B cell (primary cell): ENCODE data around the gene ARHGAP29. TPM values are rescaled to one million over a fixed set of nuclear protein-coding genes. Genes with fewer than 3 reads are reported as not detected.

Experiments
- ATAC-seq: fragments of 200-7000 bp; cut with Tn5 transposase; one replicate; pipeline ENCODE4 v1.10.0; 2021; ENCODE audit warnings: low read depth, mild to moderate bottlenecking, moderate number of reproducible peaks, moderate library complexity
- CTCF ChIA-PET: fragments of 350-600 bp; sonication (Branson Sonifier 250); formaldehyde crosslinking; loops from one replicate; lab custom pipeline; 2021; ENCODE audit warnings: antibody characterized with exemption, inconsistent platforms; lab: Charles Lee
- POLR2A ChIA-PET: fragments of 350-600 bp; sonication (Branson Sonifier 250); formaldehyde crosslinking; loops from one replicate; lab custom pipeline; 2021; ENCODE audit warnings: antibody characterized with exemption; lab: Charles Lee
- DNase-seq: peaks from one replicate; pipeline ENCODE4 v3.0.0; 2013
- H2AFZ ChIP-seq: 2 replicates; pipeline ENCODE4 v1.6.1; 2012; ENCODE audit warnings: mild to moderate bottlenecking, low read depth, low read length; ENCODE audit not compliant: insufficient read depth, poor library complexity, severe bottlenecking
- H3K27ac ChIP-seq, 2 donors: 1 replicate in 1 of 2; 2 replicates in 1 of 2; pipeline ENCODE4 v1.5.1; 2012 to 2013; ENCODE audit warnings: low read length in 2 of 2, mild to moderate bottlenecking in 2 of 2, moderate library complexity in 1 of 2
- H3K27me3 ChIP-seq, 4 experiments: fragments of 200-600 bp in 1 of 4; sonication (generic) in 1 of 4; replicated peaks in 1 of 4; 1 replicate in 2 of 4; 2 replicates in 2 of 4; pipeline versions ENCODE4 v1.6.1 to v1.7.0; 2013 to 2016; ENCODE audit warnings: low read length in 3 of 4, mild to moderate bottlenecking in 2 of 4, mixed read lengths in 1 of 4, moderate library complexity in 1 of 4; ENCODE audit not compliant: insufficient read depth in 4 of 4, control insufficient read depth in 3 of 4; ENCODE audit errors: control extremely low read depth in 1 of 4
- H3K36me3 ChIP-seq, 2 experiments: replicated peaks in 1 of 2; 1 replicate in 1 of 2; 2 replicates in 1 of 2; pipeline versions ENCODE4 v1.6.1 to v1.7.1; 2013; ENCODE audit warnings: low read length in 1 of 2; ENCODE audit not compliant: insufficient read depth in 2 of 2, control insufficient read depth in 1 of 2; ENCODE audit errors: control extremely low read depth in 1 of 2, extremely low read depth in 1 of 2
- H3K4me1 ChIP-seq, 2 donors: fragments of 200-600 bp in 1 of 2; sonication (generic) in 1 of 2; 1 replicate in 1 of 2; 2 replicates in 1 of 2; pipeline versions ENCODE4 v1.5.1 to v1.6.1; 2013 to 2017; ENCODE audit warnings: low read length in 2 of 2; ENCODE audit not compliant: control insufficient read depth in 2 of 2, insufficient read depth in 2 of 2
- H3K4me2 ChIP-seq: replicated peaks from 2 replicates; pipeline ENCODE3; 2012; ENCODE audit warnings: mild to moderate bottlenecking, low read depth, low read length; ENCODE audit not compliant: poor library complexity, severe bottlenecking
- H3K4me3 ChIP-seq, 5 experiments: fragments of 200-600 bp in 1 of 5; sonication (generic) in 1 of 5; 1 replicate in 3 of 5; 2 replicates in 2 of 5; pipeline versions ENCODE4 v1.5.1 to v1.7.0; 2011 to 2016; ENCODE audit warnings: low read length in 4 of 5, mild to moderate bottlenecking in 4 of 5, low read depth in 2 of 5, control low read depth in 1 of 5, moderate library complexity in 1 of 5; ENCODE audit not compliant: insufficient read depth in 1 of 5; ENCODE audit errors: control extremely low read depth in 1 of 5, extremely low read depth in 1 of 5
- H3K79me2 ChIP-seq: fragments of 200-600 bp; sonication (generic); one replicate; pipeline ENCODE4 v1.6.0; 2016; ENCODE audit warnings: low read length; ENCODE audit not compliant: control insufficient read depth, insufficient read depth
- H3K9ac ChIP-seq: fragments of 200-600 bp; sonication (generic); 2 replicates; pipeline ENCODE4 v1.6.1; 2017; ENCODE audit warnings: mild to moderate bottlenecking, low read length, moderate library complexity
- H3K9me3 ChIP-seq, 3 donors: one replicate each; pipeline versions ENCODE4 v1.6.1 to v1.7.1; 2013; ENCODE audit warnings: low read length in 2 of 3; ENCODE audit not compliant: control insufficient read depth in 2 of 3, insufficient read depth in 1 of 3; ENCODE audit errors: control extremely low read depth in 1 of 3
- H4K20me1 ChIP-seq: 2 replicates; pipeline ENCODE4 v1.6.0; 2012; ENCODE audit warnings: mild to moderate bottlenecking, low read length; ENCODE audit not compliant: insufficient read depth, control insufficient read depth, poor library complexity, severe bottlenecking
- H3K27ac Mint-ChIP-seq: one replicate; pipeline ENCODE4 v1.8.0; 2021; ENCODE audit warnings: mixed read lengths
- H3K27me3 Mint-ChIP-seq: one replicate; pipeline ENCODE4 v1.8.0; 2021; ENCODE audit warnings: mixed read lengths
- H3K4me1 Mint-ChIP-seq: one replicate; pipeline ENCODE4 v1.8.0; 2021; ENCODE audit warnings: mixed read lengths
- H3K4me3 Mint-ChIP-seq: one replicate; pipeline ENCODE4 v1.8.0; 2021; ENCODE audit warnings: mixed read lengths
- H3K9me3 Mint-ChIP-seq: one replicate; pipeline ENCODE4 v1.8.0; 2022; ENCODE audit warnings: mixed read lengths; ENCODE audit not compliant: insufficient read depth
- EZH2 ChIP-seq: IDR thresholded peaks from 2 replicates; pipeline ENCODE4 v1.6.1; 2012; ENCODE audit warnings: borderline replicate concordance, low read depth, mild to moderate bottlenecking, moderate library complexity, low read length; ENCODE audit not compliant: insufficient read depth, poor library complexity, severe bottlenecking
- intact Hi-C: fragments of 100-400 bp; cut with micrococcal nuclease; formaldehyde crosslinking; loops from one replicate; pipeline ENCODE4 v1.10.0; 2022
- polyA plus RNA-seq: library from polyadenylated mRNA; depleted of rRNA; stranded (reverse); fragments of >200 nt; gene quantifications from 2 replicates; pipeline ENCODE4 v1.2.3, GENCODE V29; 2012
- total RNA-seq, 2 donors: library from RNA; stranded (reverse); fragments of 120-200 nt in 1 of 2; gene quantifications; 1 replicate in 1 of 2; 2 replicates in 1 of 2; pipeline versions ENCODE4 v1.2.3 to v1.2.4, GENCODE V29; 2013 to 2022
- TF ChIP-seq, protein P1 (sequence below): fragments of 200-600 bp; IDR thresholded peaks from one replicate; pipeline ENCODE4 v1.8.0; 2022; ENCODE audit warnings: antibody characterized with exemption, mild to moderate bottlenecking

The ARHGAP29 gene
- total and polyA plus RNA-seq, 2 donors (not counting 1 experiment from before 2014, with no cell fraction given) = not detected

DNA sequence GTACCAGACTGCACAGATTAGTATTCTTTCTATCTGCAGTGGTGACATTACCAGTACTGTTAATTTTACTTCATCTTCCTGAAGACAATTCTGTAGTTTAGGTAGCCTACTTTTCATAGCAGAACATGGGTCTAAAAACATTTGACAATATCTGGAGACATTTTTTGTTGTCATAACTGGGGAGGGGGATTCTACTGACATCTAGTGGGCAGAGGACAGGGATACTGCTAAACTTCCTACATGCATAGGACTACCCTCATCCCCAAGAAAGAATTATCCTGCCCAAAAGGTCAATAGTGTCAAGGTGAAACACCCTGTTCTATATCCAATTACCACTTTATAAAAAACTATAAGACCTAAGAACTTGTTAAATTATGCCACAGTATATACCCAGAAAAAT, 3.4 kb upstream of the ARHGAP29 start:
- ATAC-seq = no peak
- Histone ChIP-seq H3K9ac (no peak overlapping the region), H3K4me2 (no peak overlapping the region), H3K36me3 (no peaks in the 10 kb centered on the region), H3K4me3 (no peak overlapping the region), H3K27ac (no peak overlapping the region), H2AFZ (no peak overlapping the region), H4K20me1 (no peaks in the 10 kb centered on the region), H3K79me2 (no peaks in the 10 kb centered on the region), H3K27me3 (peaks cover 0 to 62% (median 35%) of the 10 kb centered on the region in 4 experiments), H3K9me3 (peaks cover 2 to 14% (median 7%) of the 10 kb centered on the region in 3 donors), H3K4me1 (peaks cover 13 to 20% of the 10 kb centered on the region in 2 donors)
- intact Hi-C loops = no loop called here
- Mint-ChIP-seq H3K4me3 (no peak overlapping the region), H3K4me1 (peaks cover 8% of the 10 kb centered on the region), H3K27ac (no peak overlapping the region), H3K27me3 (peaks cover 62% of the 10 kb centered on the region), H3K9me3 (peaks cover 9% of the 10 kb centered on the region)
- CTCF ChIA-PET = no interaction called here
- no peak for TF ChIP-seq EZH2
- TF ChIP-seq, protein P1, sequence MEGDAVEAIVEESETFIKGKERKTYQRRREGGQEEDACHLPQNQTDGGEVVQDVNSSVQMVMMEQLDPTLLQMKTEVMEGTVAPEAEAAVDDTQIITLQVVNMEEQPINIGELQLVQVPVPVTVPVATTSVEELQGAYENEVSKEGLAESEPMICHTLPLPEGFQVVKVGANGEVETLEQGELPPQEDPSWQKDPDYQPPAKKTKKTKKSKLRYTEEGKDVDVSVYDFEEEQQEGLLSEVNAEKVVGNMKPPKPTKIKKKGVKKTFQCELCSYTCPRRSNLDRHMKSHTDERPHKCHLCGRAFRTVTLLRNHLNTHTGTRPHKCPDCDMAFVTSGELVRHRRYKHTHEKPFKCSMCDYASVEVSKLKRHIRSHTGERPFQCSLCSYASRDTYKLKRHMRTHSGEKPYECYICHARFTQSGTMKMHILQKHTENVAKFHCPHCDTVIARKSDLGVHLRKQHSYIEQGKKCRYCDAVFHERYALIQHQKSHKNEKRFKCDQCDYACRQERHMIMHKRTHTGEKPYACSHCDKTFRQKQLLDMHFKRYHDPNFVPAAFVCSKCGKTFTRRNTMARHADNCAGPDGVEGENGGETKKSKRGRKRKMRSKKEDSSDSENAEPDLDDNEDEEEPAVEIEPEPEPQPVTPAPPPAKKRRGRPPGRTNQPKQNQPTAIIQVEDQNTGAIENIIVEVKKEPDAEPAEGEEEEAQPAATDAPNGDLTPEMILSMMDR = no peak
- POLR2A ChIA-PET = no interaction called here
- DNase-seq = no peak

DNA sequence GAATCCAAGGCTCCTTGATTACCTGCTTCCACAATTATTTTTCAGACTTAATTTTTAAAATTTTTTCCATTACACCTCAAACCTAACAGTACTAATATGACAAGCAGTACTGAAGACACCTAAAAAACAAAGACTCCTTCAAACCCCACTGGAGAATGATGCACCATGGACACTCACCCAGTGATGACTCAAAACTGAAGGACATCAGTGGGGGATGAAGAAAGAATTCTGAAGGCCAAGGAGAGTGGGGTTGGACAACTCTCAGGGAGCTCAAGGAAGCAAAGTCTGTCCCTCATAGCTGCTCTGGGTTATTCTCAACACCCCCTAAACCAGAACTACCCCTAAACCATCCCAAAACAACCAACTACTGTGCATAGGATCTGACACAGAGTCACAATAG, 2.4 kb upstream of the ARHGAP29 start:
- H3K9me3 Mint-ChIP-seq = peaks cover 10% of the 10 kb centered on the region
- Histone ChIP-seq H3K27me3 (peaks cover 0 to 60% (median 35%) of the 10 kb centered on the region in 4 experiments), H3K36me3 (no peaks in the 10 kb centered on the region), H3K9ac (no peak overlapping the region), H3K4me1 (peaks cover 13 to 24% of the 10 kb centered on the region in 2 donors), H4K20me1 (no peaks in the 10 kb centered on the region), H3K79me2 (no peaks in the 10 kb centered on the region), H3K27ac (no peak overlapping the region), H3K9me3 (peaks cover 2 to 14% (median 7%) of the 10 kb centered on the region in 3 donors), H3K4me3 (no peak overlapping the region), H3K4me2 (no peak overlapping the region), H2AFZ (no peak overlapping the region)
- CTCF ChIA-PET = no interaction called here
- TF ChIP-seq, protein P1 = no peak
- TF ChIP-seq EZH2 = no peak
- H3K27ac Mint-ChIP-seq = no peak overlapping the region
- peaks cover 9% of the 10 kb centered on the region for H3K4me1 Mint-ChIP-seq
- DNase-seq (no peak), ATAC-seq (no peak)
- POLR2A ChIA-PET = no interaction called here
- peaks cover 66% of the 10 kb centered on the region for H3K27me3 Mint-ChIP-seq
- intact Hi-C loops = no loop called here
- no peak overlapping the region for H3K4me3 Mint-ChIP-seq
